Stimulated activated CD8-positive, alpha-beta memory T cell treated with anti-CD3 and anti-CD28 coated beads, Interleukin-15, amount 100 ng/mL, for 48 hours (primary cell): Measurements from ENCODE around the gene CACNG6.
"Not testable (repeated sequence)": the region's sequence is repeated elsewhere in the genome, so short reads cannot be mapped to it uniquely, and the experiment has no call there.

Source experiments
- DNase-seq, 2 donors: peaks; one replicate each; pipeline ENCODE4 v3.0.0-alpha.2; 2020; ENCODE audit warnings: low read depth in 2 of 2

CACNG6 gene

DNA sequence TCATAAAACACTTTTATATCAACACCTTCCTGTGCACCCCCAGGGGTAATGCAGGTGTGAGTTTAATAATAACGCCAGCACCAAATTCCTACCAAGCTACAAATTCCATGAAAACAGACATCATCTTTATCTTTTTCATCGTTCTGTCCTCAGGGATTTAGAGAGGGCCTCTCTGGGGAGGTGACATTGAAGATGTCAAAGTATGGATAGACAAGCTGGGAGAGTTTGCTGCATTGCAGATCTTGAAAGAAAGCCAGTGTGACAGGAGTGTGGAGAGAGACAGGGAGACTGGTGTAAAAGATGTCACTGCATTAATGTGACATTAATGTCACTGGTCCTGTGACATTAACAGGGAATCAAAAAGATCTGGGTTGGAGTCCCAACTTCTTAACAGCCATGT is 10.1 kb downstream of the CACNG6 start:
- no peak for DNase-seq

- no peak for DNase-seq
Observed at GRCh38 chr19:54002495-54003315, 11.3 kb downstream of the CACNG6 start.

GRCh38 chr19:54009440-54009839 is 18.0 kb downstream of the CACNG6 start:
- DNase-seq = no peak

- DNase-seq = no peak
Observed at GRCh38 chr19:54010474-54010873, 19.0 kb downstream of the CACNG6 start.

- DNase-seq = no peak
Observed at GRCh38 chr19:54011507-54012211, 20.2 kb downstream of the CACNG6 start.

- no peak for DNase-seq
Observed at GRCh38 chr19:54013866-54014265, 22.4 kb downstream of the CACNG6 start.

GRCh38 chr19:54014920-54015560 is 23.6 kb downstream of the CACNG6 start:
- DNase-seq = no peak

GRCh38 chr19:54017261-54017660 is 25.8 kb downstream of the CACNG6 start:
- no peak for DNase-seq

DNA sequence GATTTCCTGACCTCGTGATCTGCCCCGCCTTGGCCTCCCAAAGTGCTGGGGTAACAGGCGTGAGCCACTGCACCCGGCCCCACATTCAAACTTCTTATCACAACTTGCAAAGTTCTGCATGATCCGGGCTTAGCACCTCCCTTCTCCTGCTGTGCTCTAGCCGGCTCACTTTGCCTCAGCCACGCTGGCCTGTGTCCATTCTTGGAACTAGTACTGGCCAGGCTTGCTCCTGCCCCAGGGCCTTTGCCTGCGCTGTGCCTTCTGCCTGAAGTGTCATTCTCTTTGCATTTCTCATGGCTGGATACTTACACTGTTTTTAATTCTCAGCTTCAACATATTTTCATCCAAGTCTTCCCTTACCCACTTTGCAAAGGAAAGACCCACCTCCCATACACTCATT is 29.9 kb downstream of the CACNG6 start:
- DNase-seq = no peak

- no peak for DNase-seq
Observed at GRCh38 chr19:54021932-54022331, 30.5 kb downstream of the CACNG6 start.

DNA sequence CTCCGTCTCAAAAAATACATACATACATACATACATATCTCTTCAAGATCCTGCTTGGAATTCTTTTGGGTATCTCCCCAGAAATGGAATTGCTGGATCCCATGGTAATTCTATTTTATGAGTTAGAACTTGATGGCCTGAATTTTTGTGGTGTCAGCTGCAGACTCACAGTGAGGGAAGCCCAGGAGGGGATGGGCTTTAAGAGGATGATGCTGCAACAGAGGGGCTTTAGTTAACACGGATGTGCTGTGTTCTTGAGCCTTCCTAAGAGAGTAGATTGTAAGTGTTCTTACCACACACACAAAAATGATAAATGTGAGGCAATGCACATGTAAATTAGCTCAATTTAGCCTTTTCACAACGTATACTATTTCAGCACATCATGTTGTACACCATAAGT is 31.8 kb downstream of the CACNG6 start:
- no peak for DNase-seq

- DNase-seq = no peak
Observed at GRCh38 chr19:54024660-54025059, 33.2 kb downstream of the CACNG6 start.

- no peak for DNase-seq
Observed at GRCh38 chr19:54026656-54027055, 35.2 kb downstream of the CACNG6 start.

- no peak for DNase-seq
Observed at GRCh38 chr19:54029301-54029700, 37.9 kb downstream of the CACNG6 start.

- no peak for DNase-seq
Observed at GRCh38 chr19:54029930-54030490, 38.6 kb downstream of the CACNG6 start.

- DNase-seq = no peak
Observed at GRCh38 chr19:54030895-54031586, 39.6 kb downstream of the CACNG6 start.

- DNase-seq = no peak
Observed at GRCh38 chr19:54035215-54036178, 44.1 kb downstream of the CACNG6 start.

GRCh38 chr19:54036542-54036941 is 45.1 kb downstream of the CACNG6 start:
- not testable (repeated sequence) for DNase-seq

DNA sequence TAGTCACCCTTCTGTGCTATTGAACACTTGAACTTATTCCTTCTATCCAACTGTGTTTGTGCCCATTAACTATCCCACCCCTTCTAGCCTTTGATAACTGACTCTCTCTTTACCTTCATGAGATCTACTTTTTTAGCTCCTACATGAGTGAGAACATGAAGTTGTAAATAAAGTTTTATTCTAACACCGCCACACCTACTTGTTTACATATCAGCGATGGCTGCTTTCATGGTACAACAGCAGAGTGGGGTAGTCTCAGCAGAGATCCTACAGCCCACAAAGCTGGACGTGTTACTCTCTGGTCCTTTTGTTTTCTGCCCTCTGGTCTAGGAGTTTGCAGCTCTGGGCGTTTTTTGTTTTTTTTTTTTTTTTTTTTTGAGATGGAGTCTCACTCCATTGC is 48.6 kb downstream of the CACNG6 start:
- DNase-seq = no peak

DNA sequence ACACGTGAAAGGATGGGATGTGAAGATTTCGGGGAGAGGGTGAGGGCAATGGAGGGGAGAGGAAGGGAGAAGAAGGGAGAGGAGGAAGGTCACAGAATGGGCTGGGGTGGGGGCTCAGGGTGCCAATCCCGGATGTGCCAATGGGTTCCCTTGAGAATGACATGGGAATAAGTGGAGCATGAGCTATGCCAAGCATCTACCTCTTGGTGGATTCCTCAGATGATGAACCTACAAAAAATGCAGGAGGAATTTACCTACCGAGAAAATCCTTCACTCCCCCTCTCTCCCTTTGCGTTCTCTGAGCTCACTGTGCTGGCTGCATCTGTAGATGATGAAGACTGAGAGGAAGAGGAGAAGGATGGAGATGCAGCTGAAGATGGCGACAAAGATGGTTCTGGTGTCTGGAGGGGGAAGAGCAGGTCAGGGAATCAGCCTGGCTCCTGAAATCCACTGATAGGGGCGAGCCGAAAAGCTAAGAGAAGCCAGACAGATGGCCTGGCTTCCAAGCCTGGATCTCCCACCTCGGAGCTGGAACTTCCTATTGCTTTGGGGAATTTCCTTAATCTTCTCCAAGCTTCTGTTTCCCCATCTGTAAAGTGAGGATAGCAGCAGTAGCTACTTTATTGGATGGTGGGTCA is 50.7 kb downstream of the CACNG6 start:
- no peak for DNase-seq
